Measurements from ENCODE around the gene EIF1AX. TPM values are rescaled to one million over a fixed set of nuclear protein-coding genes. Genes with fewer than 3 reads are reported as not detected.

The EIF1AX gene
- total and polyA plus RNA-seq, 9 of the 15 experiments (the other 6 are each of a cell fraction or from before 2014, with no cell fraction given) = 54.2 to 178 (median 73.5) TPM

- ChIA-PET POLR2A (no interaction called here), CTCF (ENCODE audit: low intra/inter-chr PET ratio) (no interaction called here)
- no peaks in the 10 kb centered on the region for H3K27me3 ChIP-seq (ENCODE audit: control insufficient read depth in 2 of 2, insufficient read depth in 2 of 2, low read length in 2 of 2)
- no peak overlapping the region for H2AFZ ChIP-seq (ENCODE audit: low read depth, low read length)
- no peak overlapping the region for H3K9ac ChIP-seq (ENCODE audit: insufficient read depth in 1 of 2, low read depth in 2 of 2, low read length in 2 of 2)
- intact Hi-C loops (cut with micrococcal nuclease) = no loop called here
- H3K9me3 ChIP-seq (replicated peaks; ENCODE audit: control insufficient read depth, insufficient read depth, low read depth, low read length) = no peaks in the 10 kb centered on the region
- H3K4me1 ChIP-seq (replicated peaks in 1 of 2; ENCODE audit: control insufficient read depth in 2 of 2, insufficient read depth in 2 of 2, low read length in 2 of 2) = peaks cover 0 to 9% of the 10 kb centered on the region in 2 experiments; a peak in 3 of 5 replicates
- no peaks in the 10 kb centered on the region for H3K9me1 ChIP-seq (ENCODE audit: control insufficient read depth, insufficient read depth, low read length)
- no peak for DNase-seq (ENCODE audit: extremely low read depth in 1 of 4, low spot score in 3 of 4)
- no peak overlapping the region for H3K4me2 ChIP-seq (ENCODE audit: insufficient read depth, low read length)
- BruUV-seq (replicated peaks) = no TSS peak
- peaks cover 52% of the 10 kb centered on the region for H3K79me2 ChIP-seq (ENCODE audit: control insufficient read depth, insufficient read depth, low read length)
- H3K27ac ChIP-seq (ENCODE audit: extremely low read depth, low read depth, low read length) = no peak overlapping the region
- peaks cover 11% of the 10 kb centered on the region for H4K20me1 ChIP-seq (replicated peaks; ENCODE audit: control insufficient read depth, insufficient read depth, low read length)
- peaks cover 90% of the 10 kb centered on the region for H3K36me3 ChIP-seq (ENCODE audit: control insufficient read depth, insufficient read depth, low read length)
- in situ Hi-C loops (cut with MboI) = no loop called here
- ATAC-seq = no peak
- FAIRE-seq = peak; percentile 61
- no peak overlapping the region for H3K4me3 ChIP-seq
- 80% methylated on average over 5 of the region's 5 CpGs for WGBS (ENCODE audit: insufficient coverage, low coverage, missing lambda C conversion rate)
- TF ChIP-seq PURB (CRISPR knock-in tag; IDR thresholded peaks at IDR 0.05; ENCODE audit: low read depth) (no peak), SOX6 (IDR thresholded peaks at IDR 0.05) (no peak), ZNF232 (CRISPR knock-in tag; IDR thresholded peaks at IDR 0.05) (no peak), YY1 (IDR thresholded peaks at IDR 0.05; ENCODE audit: borderline replicate concordance in 1 of 3, control insufficient read depth in 1 of 3, extremely low read depth in 1 of 3, insufficient read depth in 3 of 3, insufficient read length in 1 of 3, insufficient replicate concordance in 2 of 3, low read depth in 1 of 3, low read length in 2 of 3) (no peak), ZNF212 (CRISPR knock-in tag; IDR thresholded peaks at IDR 0.05) (no peak), STAT5B (CRISPR knock-in tag; IDR thresholded peaks at IDR 0.05) (no peak), ZNF311 (CRISPR knock-in tag; IDR thresholded peaks at IDR 0.05) (no peak), ARID3B (CRISPR knock-in tag; IDR thresholded peaks at IDR 0.05; ENCODE audit: borderline replicate concordance) (no peak), ZC3H8 (IDR thresholded peaks at IDR 0.05) (no peak), TFAM (CRISPR knock-in tag; conservative IDR thresholded peaks at IDR 0.05) (no peak), ERF (CRISPR knock-in tag; IDR thresholded peaks at IDR 0.05) (no peak), ETV6 (IDR thresholded peaks at IDR 0.05; ENCODE audit: borderline replicate concordance in 1 of 2, low read depth in 2 of 2, low read length in 1 of 2) (no peak), ETV6 (CRISPR knock-in tag; IDR thresholded peaks at IDR 0.05; ENCODE audit: borderline replicate concordance) (no peak), ZNF79 (CRISPR knock-in tag; IDR thresholded peaks at IDR 0.05; ENCODE audit: low read depth) (no peak)
Observed at GRCh38 chrX:20135944-20136343, 5.7 kb downstream of the EIF1AX start.
